Measurements from ENCODE around the gene MPHOSPH8.
"Not testable (repeated sequence)": the region's sequence is repeated elsewhere in the genome, so short reads cannot be mapped to it uniquely, and the experiment has no call there.

The MPHOSPH8 gene

DNA sequence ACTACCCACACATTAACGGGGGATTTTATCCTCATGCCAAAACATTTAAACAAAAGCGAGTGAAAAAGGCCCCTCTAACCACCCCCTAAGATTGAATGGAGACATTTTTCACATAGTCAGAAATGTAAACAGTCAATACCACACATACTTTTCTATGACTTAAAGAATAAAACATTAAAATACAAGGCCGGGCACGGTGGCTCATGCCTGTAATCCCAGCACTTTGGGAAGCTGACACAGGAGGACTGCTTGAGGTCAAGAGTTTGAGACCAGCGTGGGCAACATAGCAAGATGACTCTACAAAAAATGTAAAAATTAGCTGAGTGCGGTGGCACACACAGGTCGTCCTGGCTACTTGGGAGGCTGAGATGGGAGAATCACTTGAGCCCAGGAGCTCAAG is 47.3 kb downstream of the MPHOSPH8 start:
- no peak for DNase-seq (ENCODE audit: low read depth, low spot score)

DNA sequence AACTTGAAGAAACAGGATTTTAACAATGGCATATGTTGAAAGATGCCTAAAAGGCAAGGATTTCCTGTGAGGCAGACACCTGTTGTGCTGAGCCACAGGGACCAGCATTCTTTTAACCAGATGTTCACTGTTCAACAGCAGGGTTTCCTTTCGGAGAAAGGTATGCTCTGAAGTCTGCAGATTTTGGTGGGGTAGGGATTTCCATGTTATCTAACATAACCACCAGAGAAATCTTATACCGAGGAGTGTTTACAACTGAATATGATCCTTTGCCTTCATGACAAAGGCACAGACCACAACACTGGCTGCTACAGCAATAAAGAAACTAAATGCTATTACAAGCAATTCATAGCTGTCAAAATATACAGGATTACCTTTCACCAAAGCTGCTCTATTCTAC is 48.1 kb downstream of the MPHOSPH8 start:
- DNase-seq (ENCODE audit: low read depth, low spot score), result no peak

DNA sequence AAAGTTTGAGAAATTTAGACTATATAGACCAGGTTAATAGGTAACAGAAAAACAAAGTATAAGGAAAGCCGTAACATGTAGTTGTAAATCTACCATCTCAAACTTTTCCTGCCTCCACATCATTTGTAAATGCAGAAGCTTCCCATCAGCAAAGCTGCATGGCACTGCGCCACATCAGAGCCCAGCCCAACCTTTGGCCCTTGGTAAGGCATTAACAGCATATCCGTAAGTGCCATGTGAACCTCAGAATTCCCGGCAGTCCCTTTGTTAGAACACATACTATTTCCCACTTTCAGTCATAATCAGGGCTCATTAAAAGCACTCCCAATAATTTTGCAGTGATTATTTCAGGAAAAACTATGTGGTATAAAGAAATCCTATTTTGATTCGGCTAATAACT is 51.6 kb downstream of the MPHOSPH8 start:
- DNase-seq (ENCODE audit: low read depth, low spot score), result no peak

DNA sequence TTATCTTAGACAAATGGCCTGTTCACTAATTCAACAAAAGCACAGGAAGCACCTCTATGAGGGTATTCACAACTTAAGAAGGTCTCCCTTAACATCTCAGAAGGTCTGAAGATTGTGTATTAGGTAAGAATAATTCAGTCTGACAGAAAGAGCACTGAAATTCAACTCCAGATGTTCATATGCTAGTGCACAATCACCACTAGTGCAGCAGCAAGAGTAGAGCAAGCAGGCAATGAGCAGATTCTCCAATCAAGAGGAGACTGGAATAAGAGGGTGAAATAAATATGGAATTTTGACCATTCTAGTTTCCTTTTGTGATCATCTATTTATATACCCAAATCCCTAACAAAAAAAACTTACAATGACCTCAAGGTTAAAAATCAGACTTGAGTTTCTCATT is 52.0 kb downstream of the MPHOSPH8 start:
- DNase-seq (ENCODE audit: low read depth, low spot score), result no peak

DNA sequence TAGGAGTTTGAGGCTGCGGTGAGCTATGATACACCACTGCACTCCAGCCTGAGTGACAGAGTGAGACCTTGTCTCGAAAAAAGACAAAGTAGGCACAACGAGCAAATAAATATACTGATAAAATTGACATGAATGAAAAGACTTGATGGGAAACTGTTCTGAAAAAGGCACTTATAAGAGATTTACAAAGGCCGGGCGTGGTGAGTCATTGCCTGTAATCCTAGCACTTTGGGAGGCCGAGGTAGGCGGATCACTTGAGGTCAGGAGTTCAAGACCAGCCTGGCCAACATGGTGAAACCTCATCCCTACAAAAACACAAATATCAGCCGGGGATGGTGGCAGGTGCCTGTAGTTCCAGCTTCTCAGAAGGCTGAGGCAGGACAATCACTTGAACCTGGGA is 58.0 kb downstream of the MPHOSPH8 start:
- DNase-seq (ENCODE audit: low read depth, low spot score), result not testable (repeated sequence)

DNA sequence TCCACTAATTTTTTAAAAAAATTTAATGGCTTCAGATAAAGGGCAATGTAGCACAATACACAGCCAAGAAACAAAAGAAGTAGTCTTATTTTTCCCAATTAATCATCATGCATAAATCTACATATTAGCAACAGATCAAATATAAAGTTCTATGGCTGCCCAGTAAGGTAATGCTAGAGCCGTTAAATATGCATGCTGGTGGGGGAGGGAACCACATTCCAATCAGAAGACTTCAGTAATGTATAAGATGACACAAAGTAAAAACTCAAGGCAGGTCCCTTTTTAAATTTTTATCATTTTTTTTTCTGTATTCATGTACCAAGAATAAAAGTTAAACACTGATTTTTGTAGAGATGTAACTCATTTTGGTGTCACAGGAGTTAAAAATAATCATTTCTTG is 62.0 kb downstream of the MPHOSPH8 start:
- DNase-seq (ENCODE audit: low read depth, low spot score), result no peak

DNA sequence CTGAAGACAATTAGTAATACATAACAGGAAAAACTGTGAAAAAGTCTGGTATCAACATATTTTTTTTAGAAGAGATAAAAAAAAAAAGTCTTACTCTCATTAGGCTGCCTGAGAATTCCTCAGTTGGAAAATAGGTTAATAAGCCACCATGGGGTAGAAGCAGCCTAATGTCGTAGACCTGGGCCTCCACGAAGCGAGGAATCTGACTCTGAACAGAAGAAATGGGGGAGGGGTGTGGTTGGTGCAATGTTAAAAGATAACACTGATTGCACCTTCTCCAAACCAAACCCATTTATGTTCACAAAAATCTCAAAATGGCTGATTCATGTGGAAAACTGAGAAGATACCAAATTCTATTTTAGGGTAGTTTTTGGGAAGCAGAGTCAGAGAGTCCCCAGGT is 62.4 kb downstream of the MPHOSPH8 start:
- no peak for DNase-seq (ENCODE audit: low read depth, low spot score)

DNA sequence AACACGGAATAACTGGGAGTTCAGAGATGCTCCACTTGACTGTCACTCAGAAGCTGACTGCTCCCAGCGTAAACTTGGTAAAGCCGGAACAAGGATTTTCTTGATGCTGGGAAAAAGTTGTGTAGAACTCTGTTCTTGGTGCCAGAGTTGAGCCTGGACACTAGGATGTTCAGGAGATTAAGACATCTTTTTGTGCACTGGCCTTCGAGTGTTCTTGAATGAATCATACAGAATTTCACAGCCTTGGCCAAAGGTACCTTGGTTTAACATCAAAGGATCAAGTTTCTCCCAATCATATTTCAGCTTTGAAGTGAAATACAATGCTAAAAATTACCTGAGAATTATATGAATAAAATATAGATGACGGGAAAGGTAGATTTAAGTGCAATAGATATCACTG is 67.5 kb downstream of the MPHOSPH8 start:
- DNase-seq (ENCODE audit: low read depth, low spot score), result not testable (repeated sequence)

DNA sequence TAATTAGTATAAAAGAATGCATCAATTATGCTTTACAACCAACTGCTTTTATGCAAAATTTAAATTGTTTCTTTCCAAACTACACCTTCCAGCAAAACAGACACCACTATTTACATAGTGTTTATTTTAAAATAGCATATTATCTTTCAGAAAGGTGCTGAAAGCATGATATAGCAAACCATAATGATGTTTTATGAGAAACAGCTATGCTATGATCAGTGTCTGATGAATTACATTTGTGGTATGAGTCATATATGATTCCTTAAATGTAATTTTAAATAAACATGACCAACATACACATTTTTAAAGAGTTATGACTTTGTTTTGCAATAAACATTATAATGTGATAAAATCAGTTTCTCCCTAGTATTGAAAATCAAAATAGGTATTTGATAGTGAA is 68.2 kb downstream of the MPHOSPH8 start:
- not testable (repeated sequence) for DNase-seq (ENCODE audit: low read depth, low spot score)

DNA sequence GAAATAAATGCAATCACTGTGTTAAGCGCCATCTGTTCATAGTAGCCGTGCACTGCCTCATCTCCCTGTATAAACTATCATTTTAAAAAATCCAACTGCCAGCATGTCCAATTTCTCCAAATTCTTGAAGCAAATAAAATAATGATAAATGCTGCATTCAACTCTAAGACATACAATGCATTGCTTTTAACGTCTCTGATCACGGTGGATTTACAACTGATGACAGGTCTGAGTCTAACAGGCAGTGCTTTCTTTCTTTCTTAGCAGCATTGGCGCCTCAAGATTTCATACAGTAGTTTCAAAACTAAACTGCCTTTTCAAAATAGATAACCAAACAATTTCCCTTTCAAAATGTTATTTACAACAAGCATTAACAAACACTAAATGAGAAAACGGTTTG is 70.8 kb downstream of the MPHOSPH8 start:
- DNase-seq (ENCODE audit: low read depth, low spot score), result not testable (repeated sequence)

DNA sequence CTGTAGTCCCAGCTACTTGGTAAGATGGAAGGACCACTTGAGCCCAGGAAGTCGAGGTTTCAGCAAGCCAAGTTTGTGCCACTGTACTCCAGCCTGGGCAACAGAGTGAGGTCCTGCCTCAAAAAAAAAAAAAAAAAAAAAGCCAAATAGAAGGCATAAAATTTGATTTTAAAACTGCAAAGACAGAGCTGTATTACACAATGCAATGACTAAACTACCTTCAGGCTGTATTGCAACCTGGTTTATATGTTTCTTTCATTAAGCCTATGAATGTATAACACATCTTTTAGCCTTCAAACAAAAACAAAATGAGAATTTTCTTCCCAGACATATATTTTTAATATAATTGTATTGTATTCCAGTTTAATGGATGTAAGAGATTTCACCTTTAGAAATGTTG is 75.6 kb downstream of the MPHOSPH8 start:
- DNase-seq (ENCODE audit: low read depth, low spot score), result not testable (repeated sequence)

DNA sequence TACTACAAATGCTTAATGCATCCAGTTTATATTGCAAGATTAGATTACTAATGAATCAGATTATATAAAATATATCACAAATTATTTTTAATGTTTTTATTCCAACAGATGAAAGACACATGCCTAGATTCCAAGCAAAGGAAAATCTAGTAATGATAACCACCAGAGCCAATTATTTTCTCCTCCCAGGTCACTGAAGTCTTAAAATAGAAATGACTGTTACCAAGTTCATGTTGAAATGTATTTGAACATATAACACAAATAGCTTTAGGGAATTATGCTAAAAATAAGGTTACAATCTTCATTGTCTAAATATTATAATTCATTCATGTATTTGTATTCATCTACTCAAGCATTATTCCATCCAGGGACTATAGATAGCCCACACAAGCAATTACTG is 76.3 kb downstream of the MPHOSPH8 start:
- not testable (repeated sequence) for DNase-seq (ENCODE audit: low read depth, low spot score)

DNA sequence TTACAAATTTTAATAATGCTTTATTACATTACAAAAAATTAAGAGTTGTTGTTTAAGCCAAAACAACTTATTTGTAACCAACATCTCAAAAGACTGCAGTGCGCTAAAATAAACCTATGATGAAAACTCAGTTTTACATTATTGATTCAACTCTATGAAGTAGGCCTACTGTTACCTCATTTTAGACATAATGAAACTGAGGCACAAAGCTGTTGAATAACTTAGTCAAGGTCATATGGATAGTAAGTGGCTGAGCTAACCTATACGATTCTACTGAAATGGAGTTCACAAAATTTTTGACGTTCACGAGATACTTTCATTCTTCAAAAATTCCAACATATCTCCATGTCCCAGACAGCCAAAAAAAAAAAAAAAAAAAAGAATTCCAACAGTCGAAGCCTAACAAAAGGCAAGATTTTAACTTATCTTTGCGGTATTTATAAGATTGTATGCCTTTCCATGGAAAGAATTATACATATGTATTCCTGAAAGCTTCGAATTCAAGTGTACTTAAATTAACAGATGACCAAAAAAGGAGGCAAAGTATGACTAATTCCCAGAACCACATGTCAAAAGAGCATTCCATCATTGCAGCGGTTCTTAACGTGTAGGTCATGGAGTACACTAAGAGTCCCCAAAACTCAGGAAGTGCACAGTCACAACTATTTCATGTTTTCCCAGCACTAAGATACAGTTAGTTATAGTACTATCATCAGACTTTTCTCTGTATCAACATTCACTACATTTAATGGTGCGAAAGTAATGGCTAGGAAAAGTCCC is 79.9 kb downstream of the MPHOSPH8 start:
- DNase-seq (ENCODE audit: low read depth, low spot score), result no peak

DNA sequence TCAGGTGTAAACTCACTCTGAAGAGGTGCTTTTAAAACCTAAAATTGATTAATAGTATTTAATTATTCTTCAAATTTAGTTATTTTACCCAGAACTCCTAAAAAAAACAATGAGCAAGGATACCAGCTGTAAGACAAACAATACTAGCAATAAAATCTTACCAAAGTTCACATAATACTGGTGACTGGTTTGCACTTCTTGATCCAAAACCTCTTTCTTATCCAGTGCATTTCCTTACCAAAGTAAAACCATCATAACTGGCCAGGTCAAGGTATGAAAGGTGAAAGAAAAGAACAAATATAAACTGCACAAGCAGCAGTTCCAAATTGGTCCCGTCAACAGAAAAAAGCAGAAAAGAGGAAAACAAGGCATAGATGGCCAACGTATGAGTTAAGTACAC is 86.6 kb downstream of the MPHOSPH8 start:
- DNase-seq (ENCODE audit: low read depth, low spot score), result no peak
